ENCODE data around the gene SLC39A11.

SLC39A11 gene

DNA sequence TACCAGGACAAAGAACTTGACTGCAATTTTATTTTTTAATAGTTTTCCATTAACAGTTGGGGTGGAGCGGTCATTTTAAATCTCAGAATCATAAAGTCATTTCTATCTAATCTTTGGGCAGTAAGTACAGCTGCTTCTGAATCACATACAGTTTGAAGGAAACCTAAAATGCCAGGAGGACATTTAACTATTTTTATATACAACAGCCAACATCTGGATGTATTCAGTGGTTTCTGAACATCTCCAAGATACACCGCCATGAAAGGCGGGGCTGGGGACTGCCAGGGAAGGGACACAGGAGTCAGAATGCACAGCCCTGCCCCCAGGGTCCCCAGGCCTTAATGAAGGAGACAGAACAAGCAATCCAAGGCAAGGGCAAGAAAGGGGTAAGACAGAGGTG is 392.3 kb downstream of the SLC39A11 start:
- no peak for DNase-seq

DNA sequence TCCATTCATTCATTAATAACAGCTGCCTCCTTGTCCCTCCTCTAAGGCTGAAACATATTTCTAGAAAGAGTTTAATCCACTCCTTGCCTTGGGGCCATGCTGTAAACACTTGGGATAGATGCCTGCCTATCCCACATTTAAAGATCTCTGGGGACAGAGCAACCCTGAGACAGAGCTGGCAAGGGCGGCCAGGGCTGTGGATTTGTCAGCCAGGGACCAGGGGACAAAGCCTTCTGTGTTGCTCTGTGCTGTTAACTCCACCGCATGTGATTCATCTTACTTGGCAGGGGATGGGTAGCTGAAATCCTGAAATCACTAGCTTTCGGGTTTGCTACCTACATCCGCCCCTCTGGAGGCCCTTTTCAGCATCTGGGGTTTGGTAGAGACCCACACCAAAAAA is 392.9 kb downstream of the SLC39A11 start:
- DNase-seq: no peak

DNA sequence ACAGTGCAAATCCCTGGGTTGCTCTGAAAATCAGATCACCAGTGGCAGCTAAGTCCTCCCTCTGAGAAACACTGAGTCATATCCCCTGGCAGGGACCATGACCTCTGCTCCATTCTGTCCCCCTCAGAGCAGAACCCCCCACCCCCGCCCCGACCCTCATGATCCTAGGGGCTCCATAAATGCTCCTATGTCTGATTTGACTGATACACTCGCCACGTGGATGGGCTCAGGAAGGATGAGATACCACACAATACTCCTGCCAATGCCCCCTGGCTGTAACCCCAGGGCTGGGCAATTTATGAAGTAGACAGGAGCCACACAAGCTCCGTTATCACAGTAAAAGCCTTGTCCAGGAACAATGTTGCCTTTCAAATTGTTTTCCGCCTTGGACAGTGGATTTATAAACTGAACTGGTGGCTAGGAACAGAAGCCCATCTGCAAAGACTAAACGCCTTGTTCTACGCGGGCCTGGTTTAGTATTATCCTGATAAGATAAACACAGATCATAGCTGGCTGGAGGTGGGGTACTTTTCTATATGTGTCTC is 394.8 kb downstream of the SLC39A11 start:
- DNase-seq: no peak

GRCh38 chr17:72696721-72697120 is 395.8 kb downstream of the SLC39A11 start:
- DNase-seq: no peak

GRCh38 chr17:72696156-72696555 is 396.3 kb downstream of the SLC39A11 start:
- no peak for DNase-seq

DNA sequence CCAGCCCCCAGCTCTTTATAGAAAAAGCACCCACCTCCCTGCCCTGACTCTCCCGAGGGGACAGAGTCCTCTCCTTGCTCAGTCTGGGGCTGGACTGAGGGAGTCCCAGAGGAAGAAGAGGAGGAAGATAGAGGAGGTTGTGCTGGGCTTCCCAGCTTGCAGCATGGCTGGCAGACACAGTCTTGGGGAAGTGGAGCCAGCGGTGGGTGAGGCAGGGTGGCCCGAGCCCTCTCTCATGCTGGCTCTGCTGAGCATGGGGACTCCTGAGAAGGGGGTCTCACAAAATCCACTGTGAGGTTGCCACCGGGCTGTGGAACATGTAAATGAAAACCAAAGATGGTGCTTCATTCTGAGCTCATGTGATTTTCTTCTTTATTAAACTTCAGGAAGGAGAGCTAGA is 398.5 kb downstream of the SLC39A11 start:
- no peak for DNase-seq

DNA sequence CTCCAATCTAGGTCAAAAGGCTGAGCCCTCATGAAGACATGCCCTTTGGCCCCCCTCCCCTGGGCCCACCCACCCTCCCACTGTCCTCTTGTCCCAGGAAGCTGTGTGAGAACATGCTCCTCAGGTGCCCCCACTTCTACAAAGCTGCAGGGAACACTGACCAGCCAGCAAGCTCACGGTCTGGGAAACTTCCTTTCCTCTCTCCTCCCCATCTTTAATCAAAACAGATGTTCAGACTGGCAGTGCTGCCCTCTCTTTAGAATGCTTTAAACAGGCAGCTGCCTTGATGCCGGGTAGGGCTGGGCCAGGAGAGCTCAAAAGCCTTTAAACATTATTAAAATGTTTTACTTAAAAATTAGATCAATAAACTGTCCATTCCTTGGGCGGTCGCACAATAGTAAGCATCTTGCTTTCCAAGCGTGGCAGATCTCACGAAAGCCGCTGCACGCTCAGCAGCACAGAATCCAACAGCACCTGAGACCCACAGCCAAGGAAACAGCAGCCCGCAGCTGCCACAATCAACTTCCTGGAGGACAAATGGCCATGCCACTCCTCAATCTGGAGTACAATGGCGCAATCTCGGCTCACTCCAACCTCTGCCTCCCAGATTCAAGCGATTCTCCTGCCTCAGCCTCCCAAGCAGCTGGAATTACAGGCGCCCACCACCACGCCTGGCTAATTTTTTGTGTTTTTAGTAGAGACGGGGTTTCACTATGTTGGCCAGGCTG is 399.2 kb downstream of the SLC39A11 start:
- DNase-seq: no peak

GRCh38 chr17:72692676-72693075 is 399.8 kb downstream of the SLC39A11 start:
- DNase-seq: no peak

GRCh38 chr17:72691586-72691985 is 400.9 kb downstream of the SLC39A11 start:
- DNase-seq: no peak

GRCh38 chr17:72691017-72691416 is 401.5 kb downstream of the SLC39A11 start:
- DNase-seq: no peak

- no peak for DNase-seq
Measured at GRCh38 chr17:72687886-72688285, 404.6 kb downstream of the SLC39A11 start.

DNA sequence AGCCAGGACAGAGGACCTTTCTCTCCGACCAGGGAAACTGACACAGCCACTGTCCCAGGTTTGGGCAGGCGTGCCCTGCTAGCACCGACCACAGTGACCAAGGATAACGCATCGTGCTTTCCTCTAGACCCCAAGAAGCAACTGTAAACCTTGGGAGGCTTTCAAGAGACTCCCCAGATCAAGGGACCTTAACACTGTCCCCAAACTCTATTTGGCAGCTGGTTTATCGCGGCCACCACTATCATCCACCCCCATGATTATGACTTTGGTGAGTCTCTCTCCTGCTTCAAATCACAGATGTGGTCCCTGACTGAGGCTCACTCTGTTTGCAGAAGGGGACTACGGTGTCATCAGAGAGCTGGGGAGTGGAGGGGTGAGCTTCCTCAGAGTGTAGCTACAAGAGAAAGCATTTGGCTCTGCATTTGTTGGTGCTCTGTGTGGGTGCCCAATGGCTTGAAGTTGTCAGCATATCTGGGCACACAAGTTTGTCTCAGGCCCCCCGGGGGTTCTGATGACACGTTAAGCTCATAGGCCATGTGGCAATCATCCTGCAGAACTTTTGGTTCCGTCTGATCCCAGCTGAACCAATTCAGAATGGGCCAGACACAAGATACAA is 408.0 kb downstream of the SLC39A11 start:
- no peak for DNase-seq

GRCh38 chr17:72683506-72684404 is 408.7 kb downstream of the SLC39A11 start:
- no peak for DNase-seq

DNA sequence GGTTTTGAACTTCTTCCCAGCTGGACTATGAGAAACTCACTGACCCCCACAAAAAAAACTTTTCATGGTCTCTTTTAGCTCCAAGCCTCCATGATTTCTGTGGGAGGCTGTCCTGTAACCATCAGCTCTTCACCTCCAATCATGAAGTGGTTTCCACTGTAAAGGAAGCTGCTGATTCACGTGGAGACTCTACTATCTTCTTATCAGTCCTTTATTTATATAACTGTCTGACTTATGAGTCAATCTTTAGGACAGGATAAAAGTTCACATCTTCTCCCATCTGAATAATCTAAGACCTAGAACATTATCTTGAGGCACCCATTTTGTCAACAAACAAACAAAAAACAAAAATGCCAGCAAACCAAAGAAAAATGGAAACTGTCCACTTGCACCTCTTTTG is 409.9 kb downstream of the SLC39A11 start:
- no peak for DNase-seq

GRCh38 chr17:72681844-72682243 is 410.6 kb downstream of the SLC39A11 start:
- DNase-seq: no peak

GRCh38 chr17:72677714-72678390 is 414.6 kb downstream of the SLC39A11 start:
- no peak for DNase-seq

DNA sequence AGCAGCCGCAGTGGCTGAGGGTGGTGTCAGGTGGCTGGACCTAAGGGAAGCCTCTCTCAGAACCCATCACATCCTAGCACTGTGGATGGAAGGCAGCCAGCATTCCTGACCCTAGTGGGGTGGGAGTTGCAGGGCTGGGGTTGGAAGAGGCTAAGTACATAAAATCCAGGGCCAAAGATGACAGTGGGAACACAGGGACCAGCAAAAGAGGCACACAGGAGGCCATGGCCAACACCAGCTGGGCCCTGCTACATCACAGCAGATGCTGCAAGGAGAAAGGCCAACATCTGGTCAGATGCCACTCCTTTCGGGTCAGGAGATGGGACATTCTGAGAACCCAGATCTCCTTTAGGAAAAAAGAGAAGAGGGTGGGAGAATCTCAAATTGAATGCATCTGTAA is 415.4 kb downstream of the SLC39A11 start:
- DNase-seq: no peak

DNA sequence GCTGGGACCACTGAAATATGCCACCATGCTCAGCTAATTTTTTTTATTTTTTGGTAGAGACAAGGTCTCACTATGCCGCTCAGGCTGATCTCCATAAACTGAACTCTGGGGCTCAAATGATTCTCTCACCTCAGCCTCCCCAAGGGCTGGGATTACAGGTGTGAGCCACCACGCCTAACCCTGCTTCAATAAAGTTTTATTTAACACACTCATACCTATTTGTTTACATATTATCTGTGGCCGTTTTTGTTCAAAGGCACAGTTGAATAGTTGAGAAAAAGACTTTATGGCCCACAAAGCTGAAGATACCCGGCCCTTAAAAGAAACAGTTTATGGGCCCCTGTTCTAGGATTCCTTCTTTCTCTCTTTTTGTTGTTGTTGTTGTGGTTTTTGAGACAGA is 419.8 kb downstream of the SLC39A11 start:
- no peak for DNase-seq

DNA sequence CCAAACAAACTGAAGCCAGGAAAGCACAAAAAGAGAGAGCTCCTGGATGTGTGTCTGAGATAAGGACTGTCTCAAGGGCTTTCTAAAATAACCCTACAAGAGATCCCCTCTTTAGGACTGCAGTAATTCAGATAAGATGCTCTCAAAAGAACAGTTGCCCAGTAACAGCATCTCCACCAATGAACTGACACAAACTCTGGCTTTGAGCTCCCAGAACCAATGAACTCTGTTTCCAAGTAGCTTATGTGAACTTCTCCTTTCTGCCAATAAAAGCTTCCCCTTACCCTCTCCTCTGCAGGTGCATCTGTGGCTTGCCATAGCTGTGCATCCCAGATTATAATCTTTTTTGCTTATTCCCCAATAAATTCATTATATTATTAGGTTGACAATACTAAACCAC is 421.5 kb downstream of the SLC39A11 start:
- DNase-seq: no peak

DNA sequence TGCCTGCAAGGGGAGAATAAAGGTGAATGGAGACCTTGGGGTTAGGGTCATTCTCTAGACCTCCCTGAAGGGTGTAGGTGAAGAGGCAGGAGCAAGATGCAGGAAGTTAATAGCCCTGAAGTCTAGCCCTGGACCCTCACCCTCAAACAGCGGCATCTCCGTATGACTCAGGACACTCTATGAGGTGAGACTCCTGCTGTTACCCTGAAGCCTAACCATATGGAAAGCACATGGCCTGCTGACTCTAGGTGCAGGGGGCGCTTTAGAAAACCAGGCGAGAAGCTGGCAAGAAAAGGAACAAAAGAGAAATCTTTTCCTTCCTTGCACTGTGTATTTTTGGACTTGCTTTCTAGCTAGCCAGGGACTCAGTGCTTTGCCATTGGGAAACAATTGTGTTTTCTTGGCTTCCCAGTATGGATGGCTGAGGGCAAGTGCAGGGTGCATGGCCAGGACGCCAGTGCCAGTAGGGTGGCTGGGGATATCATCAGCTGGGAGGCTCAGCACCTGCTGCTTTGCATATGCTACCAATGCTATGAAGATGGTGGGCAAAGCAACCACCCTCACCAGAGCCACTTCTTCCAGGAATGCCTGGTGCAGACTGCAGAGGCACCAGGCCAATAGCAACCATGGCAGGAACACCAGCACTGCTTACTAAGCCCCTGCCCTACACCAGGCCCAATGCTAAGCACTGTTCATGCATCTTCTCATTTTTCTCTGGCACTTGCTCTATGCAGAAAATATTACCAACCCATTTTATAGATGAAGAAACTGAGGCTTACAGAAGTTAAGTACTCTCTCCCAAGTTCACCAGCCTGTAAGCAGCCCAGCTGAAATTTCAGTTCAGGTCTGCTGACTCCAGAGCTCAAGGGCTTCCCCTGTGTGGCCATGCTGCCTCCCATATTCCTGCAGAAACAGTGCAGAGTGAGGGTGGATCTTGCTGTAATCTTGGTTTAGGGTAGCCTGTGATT is 425.1 kb downstream of the SLC39A11 start:
- no peak for DNase-seq

Data from stimulated activated CD4-positive, alpha-beta T cell treated with anti-CD3 and anti-CD28 coated beads, Interleukin-4, amount 100 ng/mL, for 24 hours (primary cell).